K562 (cell line): ENCODE data around the gene CLIC1. TPM values are rescaled to one million over a fixed set of nuclear protein-coding genes. Genes with fewer than 3 reads are reported as not detected.

Source experiments
- CREB3L1 ChIP-seq: fragments of 450-650 bp; IDR thresholded peaks from 2 replicates; pipeline ENCODE4 v1.6.1; 2014; ENCODE audit warnings: low read depth, mild to moderate bottlenecking, moderate library complexity, borderline replicate concordance
- CSDE1 ChIP-seq, 2 experiments: fragments of 450-650 bp; IDR thresholded peaks; 2 replicates each; pipeline ENCODE4 v1.6.1; 2016; ENCODE audit warnings: mild to moderate bottlenecking in 1 of 2
- DDX20 ChIP-seq: fragments of 450-650 bp; IDR thresholded peaks from 2 replicates; pipeline ENCODE4 v1.6.1; 2016; ENCODE audit warnings: missing genetic modification characterization, low read depth, mild to moderate bottlenecking, missing compliant biosample characterization, moderate library complexity
- EWSR1 ChIP-seq: fragments of 450-650 bp; IDR thresholded peaks from 2 replicates; pipeline ENCODE4 v1.6.1; 2018; ENCODE audit warnings: borderline replicate concordance, mild to moderate bottlenecking, low read depth, moderate library complexity; ENCODE audit not compliant: partially characterized antibody
- HNRNPLL ChIP-seq: fragments of 200-400 bp; formaldehyde crosslinking; IDR thresholded peaks from 2 replicates; pipeline ENCODE4 v1.6.1; 2017; ENCODE audit warnings: low read length, low read depth, mild to moderate bottlenecking; ENCODE audit not compliant: poor library complexity, severe bottlenecking
- NCOA6 ChIP-seq: fragments of 450-650 bp; IDR thresholded peaks from 2 replicates; pipeline ENCODE4 v1.6.1; 2017; ENCODE audit warnings: mild to moderate bottlenecking
- OTX1 ChIP-seq: fragments of 450-650 bp; formaldehyde crosslinking; IDR thresholded peaks from 2 replicates; pipeline ENCODE4 v1.4.0; 2022; ENCODE audit warnings: mild to moderate bottlenecking
- PCBP1 ChIP-seq: fragments of 200-400 bp; formaldehyde crosslinking; IDR thresholded peaks from 2 replicates; pipeline ENCODE4 v1.6.1; 2018; ENCODE audit warnings: mild to moderate bottlenecking, low read depth, low read length; ENCODE audit not compliant: poor library complexity, severe bottlenecking
- PHF21A ChIP-seq: fragments of 450-650 bp; IDR thresholded peaks from 2 replicates; pipeline ENCODE4 v1.6.1; 2017; ENCODE audit warnings: low read depth, borderline replicate concordance
- PHTF2 ChIP-seq: fragments of 250-450 bp; sonication (Bioruptor Pico); IDR thresholded peaks from 2 replicates; pipeline ENCODE4 v1.5.0; 2021; ENCODE audit warnings: mild to moderate bottlenecking
- RBM34 ChIP-seq: fragments of 200-400 bp; formaldehyde crosslinking; IDR thresholded peaks from 2 replicates; pipeline ENCODE4 v1.6.1; 2018; ENCODE audit warnings: low read length, borderline replicate concordance; ENCODE audit not compliant: insufficient read depth
- SNIP1 ChIP-seq: fragments of 450-650 bp; IDR thresholded peaks from 2 replicates; pipeline ENCODE4 v1.7.1; 2017; ENCODE audit warnings: low read depth, mild to moderate bottlenecking
- U2AF1 ChIP-seq: fragments of 200-400 bp; formaldehyde crosslinking; optimal IDR thresholded peaks from 2 replicates; pipeline ENCODE3; 2017; ENCODE audit warnings: mild to moderate bottlenecking, low read depth, low read length, moderate library complexity
- UBTF ChIP-seq, 2 experiments: IDR thresholded peaks; 2 replicates each; pipeline ENCODE4 v1.6.1; 2012; ENCODE audit warnings: improper control_type of control experiment in 2 of 2, low read depth in 2 of 2, low read length in 2 of 2, borderline replicate concordance in 1 of 2
- USF2 ChIP-seq: sonication (generic); formaldehyde crosslinking; IDR thresholded peaks from 2 replicates; pipeline ENCODE4 v1.5.0; 2020; ENCODE audit warnings: missing genetic modification reagents
- ZNF212 ChIP-seq: fragments of 450-650 bp; formaldehyde crosslinking; IDR thresholded peaks from 2 replicates; pipeline ENCODE4 v1.4.0; 2020; ENCODE audit warnings: mild to moderate bottlenecking
- ZNF384 ChIP-seq: IDR thresholded peaks from 2 replicates; pipeline ENCODE4 v1.6.1; 2012; ENCODE audit warnings: low read depth, low read length, improper control_type of control experiment
- ZNF518B ChIP-seq: fragments of 250-450 bp; sonication (Bioruptor Pico); IDR thresholded peaks from 2 replicates; pipeline ENCODE4 v1.5.0; 2021; ENCODE audit warnings: mild to moderate bottlenecking, moderate library complexity
- polyA plus RNA-seq, 8 experiments: library from polyadenylated mRNA; depleted of rRNA in 4 of 8; stranded (reverse) in 5 of 8; unstranded in 3 of 8; fragments of >200 nt; fragmentation: Nextera tagmentation in 2 of 8; fragmentation: Illumina TruSeq in 1 of 8; extraction: Ambion mirVana in 2 of 8; extraction: Trizol in 1 of 8; gene quantifications; 2 replicates each; pipeline versions ENCODE4 v1.2.1 to v1.2.3, GENCODE V29; 2011 to 2014; ENCODE audit warnings: inconsistent platforms in 1 of 8, missing spikeins in 1 of 8
- total RNA-seq, 7 experiments: library from RNA; depleted of rRNA in 6 of 7; stranded (reverse); fragments of >200 nt in 6 of 7; fragmentation: Illumina TruSeq in 2 of 7; extraction: Trizol in 2 of 7; gene quantifications; 2 replicates each; pipeline versions ENCODE4 v1.2.1 to v1.2.3, GENCODE V29; 2011 to 2021; ENCODE audit warnings: low replicate concordance in 1 of 7

The CLIC1 gene
- total and polyA plus RNA-seq, 9 of the 15 experiments (the other 6 are each of a cell fraction or from before 2014, with no cell fraction given) = 1,267 to 2,419 (median 1,808) TPM

- peak; percentile 74; the same call in 1 of the 2 replicates for TF ChIP-seq CREB3L1
- TF ChIP-seq U2AF1 = no peak
- no peak for TF ChIP-seq ZNF518B (CRISPR knock-in tag)
- TF ChIP-seq DDX20 (tag) = no peak
- TF ChIP-seq CSDE1 (IDR thresholded peaks at IDR 0.05) = no peak; a peak in 1 of 4 replicates
- peak; percentile 99 for TF ChIP-seq HNRNPLL
- peak; percentile 63; the same call in 1 of the 2 replicates for TF ChIP-seq PHF21A
- TF ChIP-seq OTX1 (CRISPR knock-in tag) = no peak; the same call in 1 of the 2 replicates
- TF ChIP-seq PHTF2 (CRISPR knock-in tag) = no peak
- peak; percentile 88 to 89; a peak in 3 of 4 replicates for TF ChIP-seq UBTF (IDR thresholded peaks at IDR 0.05; ENCODE audit: borderline replicate concordance in 1 of 2, low read depth in 2 of 2, low read length in 2 of 2)
- no peak for TF ChIP-seq USF2 (CRISPR knock-in tag)
- peak; percentile 27; the same call in 1 of the 2 replicates for TF ChIP-seq SNIP1
- TF ChIP-seq RBM34 = no peak
- peak; percentile 84; the same call in 1 of the 2 replicates for TF ChIP-seq ZNF212 (CRISPR knock-in tag)
- TF ChIP-seq PCBP1 = peak; percentile 19
- no peak for TF ChIP-seq EWSR1
- no peak for TF ChIP-seq NCOA6
- peak; percentile 48; the same call in 1 of the 2 replicates for TF ChIP-seq ZNF384
These were observed 33.3 kb downstream of the CLIC1 start, which contains the start of gene ABHD16A (continued) for GRCh38 chr6:31702819-31703716.
